Skeletal muscle satellite cell (primary cell): Measurements from ENCODE around the gene CCDC102A.

Source experiments
- H3K27me3 ChIP-seq: 2 replicates; pipeline ENCODE4 v1.7.0; 2013; ENCODE audit warnings: low read length; ENCODE audit not compliant: control insufficient read depth, insufficient read depth
- H3K36me3 ChIP-seq: 2 replicates; pipeline ENCODE4 v1.7.0; 2013; ENCODE audit warnings: mild to moderate bottlenecking, control low read depth, low read length; ENCODE audit not compliant: insufficient read depth
- H3K4me1 ChIP-seq: 2 replicates; pipeline ENCODE4 v1.7.0; 2013; ENCODE audit warnings: low read length; ENCODE audit not compliant: control insufficient read depth, insufficient read depth
- H3K4me2 ChIP-seq: 2 replicates; pipeline ENCODE4 v1.7.0; 2013; ENCODE audit warnings: mild to moderate bottlenecking, low read length
- H3K4me3 ChIP-seq: 2 replicates; pipeline ENCODE4 v1.7.0; 2013; ENCODE audit warnings: low read length
- H3K9ac ChIP-seq: 2 replicates; pipeline ENCODE4 v1.7.0; 2013; ENCODE audit warnings: mild to moderate bottlenecking, low read depth, low read length, moderate library complexity
- H3K9me3 ChIP-seq: replicated peaks from 2 replicates; pipeline ENCODE4 v1.7.0; 2013; ENCODE audit warnings: mild to moderate bottlenecking, control low read depth, low read length

Gene CCDC102A

GRCh38 chr16:57485091-57485915 lies 51.1 kb downstream of the CCDC102A start:
- Histone ChIP-seq H3K9me3 (no peaks in the 10 kb centered on the region), H3K36me3 (no peaks in the 10 kb centered on the region), H3K4me1 (peaks cover 22% of the 10 kb centered on the region), H3K4me2 (peak overlapping the region; percentile 99), H3K4me3 (peak overlapping the region; percentile 98), H3K9ac (peak overlapping the region; percentile 89), H3K27me3 (peaks cover 1% of the 10 kb centered on the region)

DNA sequence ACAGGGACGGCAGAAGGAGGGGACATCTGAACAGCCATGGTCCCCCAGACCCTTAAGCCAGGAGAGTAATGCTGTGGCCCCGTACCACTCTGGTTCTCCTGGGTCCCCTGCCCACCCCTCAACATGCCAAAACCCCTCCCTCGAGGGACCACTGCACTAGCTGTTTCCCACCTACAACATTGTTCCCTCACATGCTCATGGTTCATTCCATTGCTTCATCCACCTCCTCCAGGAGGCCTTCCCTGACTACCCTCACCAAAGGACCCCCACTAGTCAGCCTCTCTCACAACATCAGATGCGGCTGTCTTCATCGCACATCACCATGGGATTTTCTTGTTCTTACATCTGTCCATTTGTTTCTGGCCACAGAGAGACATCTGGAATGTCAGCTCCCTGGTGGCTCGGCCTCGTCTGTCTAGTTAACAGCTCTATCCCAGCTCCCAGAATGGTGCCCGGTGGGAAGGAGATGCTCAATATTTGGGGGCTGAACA lies 51.8 kb downstream of the CCDC102A start:
- H3K4me3 ChIP-seq = no peak overlapping the region
- no peaks in the 10 kb centered on the region for H3K27me3 ChIP-seq
- peak overlapping the region; percentile 99 for H3K4me2 ChIP-seq
- no peaks in the 10 kb centered on the region for H3K9me3 ChIP-seq
- H3K4me1 ChIP-seq = peaks cover 30% of the 10 kb centered on the region
- no peak overlapping the region for H3K9ac ChIP-seq
- no peaks in the 10 kb centered on the region for H3K36me3 ChIP-seq

- no peak overlapping the region for H3K4me3 ChIP-seq
- peaks cover 36% of the 10 kb centered on the region for H3K4me1 ChIP-seq
- H3K4me2 ChIP-seq = no peak overlapping the region
- no peaks in the 10 kb centered on the region for H3K27me3 ChIP-seq
- no peaks in the 10 kb centered on the region for H3K9me3 ChIP-seq
- no peak overlapping the region for H3K9ac ChIP-seq
- no peaks in the 10 kb centered on the region for H3K36me3 ChIP-seq
These were observed 52.5 kb downstream of the CCDC102A start for GRCh38 chr16:57483725-57484514.

- no peaks in the 10 kb centered on the region for H3K36me3 ChIP-seq
- peaks cover 44% of the 10 kb centered on the region for H3K4me1 ChIP-seq
- no peak overlapping the region for H3K4me2 ChIP-seq
- H3K27me3 ChIP-seq = no peaks in the 10 kb centered on the region
- no peaks in the 10 kb centered on the region for H3K9me3 ChIP-seq
- H3K9ac ChIP-seq = no peak overlapping the region
- no peak overlapping the region for H3K4me3 ChIP-seq
These were observed 53.4 kb downstream of the CCDC102A start for GRCh38 chr16:57482845-57483545.

DNA sequence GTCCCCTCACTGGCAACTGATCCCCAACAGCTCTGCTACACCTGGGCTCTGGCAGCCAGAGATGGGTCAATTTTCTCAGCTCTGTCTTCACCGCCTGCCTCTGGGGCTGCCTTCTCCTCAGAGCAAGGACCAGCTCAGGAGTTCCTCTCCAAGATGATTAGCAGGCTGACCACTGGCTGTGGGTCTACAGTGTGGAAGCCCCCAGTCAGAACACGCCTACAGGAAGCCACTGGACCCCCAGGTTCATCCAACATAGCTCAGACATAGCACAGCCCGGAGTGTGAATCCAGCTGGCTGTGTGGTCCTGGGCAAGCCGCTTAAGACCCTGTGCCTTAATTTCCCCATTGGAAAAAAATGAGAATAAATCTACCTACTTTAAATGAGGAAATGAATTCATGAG lies 55.0 kb downstream of the CCDC102A start:
- Histone ChIP-seq H3K27me3 (no peaks in the 10 kb centered on the region), H3K4me1 (peaks cover 35% of the 10 kb centered on the region), H3K9ac (no peak overlapping the region), H3K9me3 (no peaks in the 10 kb centered on the region), H3K4me3 (no peak overlapping the region), H3K36me3 (no peaks in the 10 kb centered on the region), H3K4me2 (no peak overlapping the region)

DNA sequence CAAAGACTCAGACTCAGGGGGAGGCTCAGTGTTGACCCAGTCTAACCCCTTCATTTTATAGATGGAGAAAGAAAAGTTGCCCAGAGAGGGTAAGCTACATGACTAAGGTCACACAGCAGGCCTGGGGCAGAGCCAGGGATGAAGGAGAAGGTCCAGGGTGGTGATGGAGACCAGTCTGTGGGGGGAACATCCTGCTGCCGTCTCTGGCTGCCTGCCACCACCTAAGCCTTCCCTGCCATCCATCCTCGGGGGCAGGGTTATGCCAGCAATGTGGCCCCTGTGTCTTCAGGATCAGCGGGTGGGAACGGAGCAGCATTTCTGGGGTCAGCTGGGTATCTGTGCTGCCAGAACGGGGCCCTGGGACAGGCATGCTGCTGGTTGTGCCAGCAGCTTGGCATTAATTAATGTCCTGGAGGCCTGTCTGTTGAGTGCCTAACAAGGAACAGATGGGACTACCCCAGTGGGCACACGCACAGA lies 55.6 kb downstream of the CCDC102A start:
- Histone ChIP-seq H3K9ac (no peak overlapping the region), H3K4me3 (no peak overlapping the region), H3K4me2 (no peak overlapping the region), H3K9me3 (no peaks in the 10 kb centered on the region), H3K36me3 (no peaks in the 10 kb centered on the region), H3K4me1 (peaks cover 34% of the 10 kb centered on the region), H3K27me3 (no peaks in the 10 kb centered on the region)

GRCh38 chr16:57479976-57480753 lies 56.2 kb downstream of the CCDC102A start:
- Histone ChIP-seq H3K9ac (no peak overlapping the region), H3K4me1 (peaks cover 28% of the 10 kb centered on the region), H3K27me3 (no peaks in the 10 kb centered on the region), H3K9me3 (no peaks in the 10 kb centered on the region), H3K4me2 (peak overlapping the region; percentile 90), H3K4me3 (peak overlapping the region; percentile 80), H3K36me3 (no peaks in the 10 kb centered on the region)

DNA sequence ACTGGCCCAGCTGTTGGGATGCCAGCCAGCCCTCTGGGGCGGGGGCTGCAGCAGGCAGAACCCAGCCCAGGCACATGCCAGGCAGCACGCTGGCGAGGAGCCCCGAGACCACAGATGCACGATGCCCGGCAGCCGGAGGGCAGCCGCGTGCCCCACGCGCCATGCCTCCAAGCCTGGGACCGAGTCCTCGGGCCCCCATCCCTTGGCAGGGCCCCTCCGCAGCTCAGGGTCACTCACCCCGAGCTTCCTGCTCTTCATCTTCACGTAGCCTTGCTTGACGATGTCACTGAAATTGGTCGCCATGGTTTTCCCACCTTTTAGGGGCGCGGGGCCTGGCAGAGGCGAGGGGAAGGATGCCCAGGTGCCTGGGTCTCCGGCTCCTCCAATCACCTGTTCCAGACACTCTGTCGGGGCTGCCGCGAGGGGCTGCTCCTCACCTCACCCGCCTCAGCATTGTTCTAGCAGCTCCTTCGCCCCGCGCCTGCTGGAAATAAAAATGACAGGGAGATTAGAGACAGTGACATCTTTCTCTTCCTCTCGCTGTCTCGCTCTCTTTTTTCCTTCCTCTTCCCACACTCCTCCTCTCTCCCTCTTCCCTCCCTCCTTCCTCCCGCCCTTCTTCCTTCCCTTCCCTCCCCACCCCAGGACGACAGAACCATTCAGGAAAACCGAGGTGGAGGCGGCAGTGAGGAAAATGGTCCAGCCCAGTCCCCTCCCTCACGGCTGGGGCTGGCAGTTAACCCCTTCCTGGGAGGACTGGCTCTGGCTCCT lies 57.0 kb downstream of the CCDC102A start:
- Histone ChIP-seq H3K9me3 (no peaks in the 10 kb centered on the region), H3K9ac (peak overlapping the region; percentile 75), H3K4me3 (peak overlapping the region; percentile 80), H3K4me2 (peak overlapping the region; percentile 90), H3K36me3 (peaks cover 2% of the 10 kb centered on the region), H3K4me1 (peaks cover 25% of the 10 kb centered on the region), H3K27me3 (no peaks in the 10 kb centered on the region)

DNA sequence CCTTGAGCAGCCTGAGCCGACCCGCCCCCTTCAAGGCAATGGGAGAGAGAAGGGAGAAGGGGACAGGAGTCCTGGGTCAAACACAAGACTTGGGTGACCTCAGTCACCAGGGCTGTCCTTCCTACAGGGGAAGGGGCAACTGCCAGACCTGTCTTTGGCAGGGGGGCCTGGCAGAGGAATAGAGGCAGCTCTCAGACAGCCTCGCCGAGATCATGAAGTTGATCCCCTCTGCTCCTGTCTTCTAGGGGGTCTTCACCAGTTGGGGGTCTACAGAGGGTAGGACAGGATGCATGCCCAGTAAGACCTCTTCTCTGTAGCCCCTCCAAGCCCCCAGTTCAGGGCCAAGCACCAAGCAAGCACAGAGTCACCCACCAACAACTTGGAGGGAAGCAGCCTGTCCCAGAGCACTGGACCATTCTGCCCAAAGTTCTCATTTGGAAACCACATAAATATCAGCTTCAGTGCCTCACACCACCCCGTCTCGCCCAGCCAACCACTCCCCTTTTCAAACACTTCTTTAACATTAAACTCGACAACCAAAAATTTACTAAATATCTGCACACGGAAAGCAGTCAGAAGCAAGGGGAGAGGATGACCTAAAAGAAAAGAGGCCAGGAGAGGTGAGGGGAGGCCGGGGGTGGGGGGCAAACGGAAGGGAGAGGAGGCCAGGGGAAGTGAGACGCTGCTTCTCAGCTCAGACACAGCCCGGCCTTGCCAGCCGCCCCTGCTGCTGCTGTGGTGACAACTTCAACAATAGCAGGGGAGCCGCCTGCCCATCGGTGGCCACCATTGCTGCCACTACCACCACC lies 57.8 kb downstream of the CCDC102A start:
- Histone ChIP-seq H3K27me3 (no peaks in the 10 kb centered on the region), H3K9ac (peak overlapping the region; percentile 75), H3K4me1 (peaks cover 25% of the 10 kb centered on the region), H3K4me2 (peak overlapping the region; percentile 90), H3K9me3 (no peaks in the 10 kb centered on the region), H3K4me3 (peak overlapping the region; percentile 80), H3K36me3 (peaks cover 10% of the 10 kb centered on the region)
